Activated CD4-positive, alpha-beta T cell treated with anti-CD3 and anti-CD28 coated beads, Interleukin-2, amount 10 ng/mL, durations not matched to agents 7 days and 5 days (primary cell): ENCODE data around the gene CDK18. TPM values are rescaled to one million over a fixed set of nuclear protein-coding genes. Genes with fewer than 3 reads are reported as not detected.

ENCODE experiments used
- CTCF ChIA-PET: fragments of 350-600 bp; sonication (Branson Sonifier 250); formaldehyde crosslinking; loops from one replicate; lab custom pipeline; 2021; ENCODE audit warnings: antibody characterized with exemption; lab: Charles Lee
- POLR2A ChIA-PET: fragments of 350-600 bp; sonication (Branson Sonifier 250); formaldehyde crosslinking; loops from one replicate; lab custom pipeline; 2021; ENCODE audit warnings: antibody characterized with exemption; lab: Charles Lee
- DNase-seq: peaks from one replicate; pipeline ENCODE4 v3.0.0-alpha.2; 2020
- H3K27ac Mint-ChIP-seq: one replicate; pipeline ENCODE4 v1.8.0; 2021; ENCODE audit warnings: mild to moderate bottlenecking, moderate library complexity, mixed read lengths
- H3K27me3 Mint-ChIP-seq: one replicate; pipeline ENCODE4 v1.8.0; 2021; ENCODE audit warnings: mixed read lengths
- H3K36me3 Mint-ChIP-seq: one replicate; pipeline ENCODE4 v1.8.0; 2021; ENCODE audit warnings: low read depth, mixed read lengths
- H3K4me1 Mint-ChIP-seq: one replicate; pipeline ENCODE4 v1.8.0; 2021; ENCODE audit warnings: mixed read lengths
- H3K4me3 Mint-ChIP-seq: one replicate; pipeline ENCODE4 v1.8.0; 2021; ENCODE audit warnings: mild to moderate bottlenecking, moderate library complexity, mixed read lengths
- H3K9me3 Mint-ChIP-seq: one replicate; pipeline ENCODE4 v1.8.0; 2021; ENCODE audit warnings: mixed read lengths
- total RNA-seq, 2 experiments: library from RNA; stranded (reverse); gene quantifications; one replicate each; pipeline ENCODE4 v1.2.3, GENCODE V29; 2021

CDK18 gene
- total RNA-seq, 2 experiments from 2014 or later = 2.9 to 3.5 TPM

- ChIA-PET POLR2A (no interaction called here), CTCF (interaction anchor here (1.0 to 4.4 kb wide), 7 partner anchors 25 to 249 kb away, joined by 3 to 42 read pairs (median 13); no protein-coding TSS in a partner anchor)
- Mint-ChIP-seq H3K36me3 (no peaks in the 10 kb centered on the region), H3K4me1 (no peaks in the 10 kb centered on the region), H3K9me3 (no peaks in the 10 kb centered on the region), H3K27ac (no peak overlapping the region), H3K27me3 (no peaks in the 10 kb centered on the region), H3K4me3 (no peak overlapping the region)
- no peak for DNase-seq
Observed at GRCh38 chr1:205522692-205523091, 18.2 kb downstream of the CDK18 start.

GRCh38 chr1:205523261-205523890, 18.9 kb downstream of the CDK18 start:
- DNase-seq = no peak
- H3K4me3 Mint-ChIP-seq = no peak overlapping the region
- CTCF ChIA-PET = interaction anchor here (0.6 to 4.4 kb wide), 19 partner anchors 11 to 250 kb away, joined by 3 to 42 read pairs (median 8); partner anchors contain the start of gene ELK4
- H3K9me3 Mint-ChIP-seq = no peaks in the 10 kb centered on the region
- H3K27me3 Mint-ChIP-seq = no peaks in the 10 kb centered on the region
- no peaks in the 10 kb centered on the region for H3K36me3 Mint-ChIP-seq
- H3K27ac Mint-ChIP-seq = no peak overlapping the region
- POLR2A ChIA-PET = no interaction called here
- no peaks in the 10 kb centered on the region for H3K4me1 Mint-ChIP-seq

GRCh38 chr1:205523891-205524793, 19.7 kb downstream of the CDK18 start:
- no peaks in the 10 kb centered on the region for H3K36me3 Mint-ChIP-seq
- no peak overlapping the region for H3K27ac Mint-ChIP-seq
- H3K4me3 Mint-ChIP-seq = no peak overlapping the region
- peak; percentile 77 for DNase-seq
- no peaks in the 10 kb centered on the region for H3K27me3 Mint-ChIP-seq
- POLR2A ChIA-PET = no interaction called here
- CTCF ChIA-PET = interaction anchor here (0.5 to 4.4 kb wide), 36 partner anchors 9 to 974 kb away, joined by 3 to 42 read pairs (median 4); partner anchors contain the start of gene ELK4
- H3K9me3 Mint-ChIP-seq = no peaks in the 10 kb centered on the region
- no peaks in the 10 kb centered on the region for H3K4me1 Mint-ChIP-seq

DNA sequence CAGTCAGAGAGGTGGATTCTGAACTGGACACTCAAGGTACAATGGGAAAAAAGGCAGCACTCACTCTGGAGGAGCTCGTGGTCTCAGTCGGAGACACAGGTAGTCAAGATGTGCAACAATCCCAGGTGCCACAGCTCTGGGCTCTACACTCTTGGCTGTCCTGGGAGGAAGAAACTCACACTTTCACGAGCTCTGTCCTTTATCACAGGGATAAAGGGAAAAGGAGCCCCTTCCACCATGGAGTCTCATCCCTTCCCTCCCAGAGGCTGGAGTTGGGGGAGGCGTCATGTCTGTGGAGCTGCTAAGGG, 20.3 kb downstream of the CDK18 start:
- no peaks in the 10 kb centered on the region for H3K9me3 Mint-ChIP-seq
- ChIA-PET CTCF (interaction anchor here (0.6 to 4.4 kb wide), 32 partner anchors 9 to 453 kb away, joined by 3 to 42 read pairs (median 5); partner anchors contain the start of gene ELK4), POLR2A (no interaction called here)
- no peaks in the 10 kb centered on the region for H3K27me3 Mint-ChIP-seq
- no peak for DNase-seq
- H3K27ac Mint-ChIP-seq = no peak overlapping the region
- no peak overlapping the region for H3K4me3 Mint-ChIP-seq
- no peaks in the 10 kb centered on the region for H3K36me3 Mint-ChIP-seq
- H3K4me1 Mint-ChIP-seq = no peaks in the 10 kb centered on the region

DNA sequence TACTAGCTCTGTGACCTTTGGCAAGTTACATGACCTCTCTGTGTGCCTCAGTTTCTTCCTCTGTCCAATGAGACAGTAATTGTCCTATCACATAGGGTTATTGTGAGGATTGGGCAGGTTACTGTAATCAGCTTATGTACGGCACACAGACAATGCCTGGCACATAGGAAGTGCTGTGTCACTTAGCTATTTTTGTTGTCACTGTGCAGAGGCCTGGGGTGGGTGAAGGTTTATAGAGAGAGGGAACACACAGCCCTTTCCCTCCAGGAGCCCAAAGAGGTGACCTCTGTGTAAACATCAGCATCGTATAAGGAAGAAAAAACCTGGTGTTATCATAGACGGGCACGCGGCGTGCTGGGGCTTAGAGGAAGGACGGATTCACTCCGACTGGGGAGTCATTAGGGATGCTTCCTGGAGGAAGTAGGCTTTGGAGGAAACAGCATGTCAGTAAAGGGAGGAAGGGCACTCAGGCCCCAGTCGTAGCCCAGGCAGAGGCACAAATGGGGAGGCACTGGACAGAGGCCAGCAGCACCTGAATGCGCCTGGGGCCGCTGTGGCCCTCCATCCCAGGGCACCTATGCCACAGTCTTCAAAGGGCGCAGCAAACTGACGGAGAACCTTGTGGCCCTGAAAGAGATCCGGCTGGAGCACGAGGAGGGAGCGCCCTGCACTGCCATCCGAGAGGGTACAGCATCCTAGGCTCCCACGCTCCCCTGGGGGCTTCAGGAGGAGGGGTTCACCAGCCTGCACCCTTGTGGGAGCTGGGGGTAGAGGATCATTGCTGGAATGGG, 21.2 kb downstream of the CDK18 start:
- CTCF ChIA-PET = interaction anchor here (1.4 to 4.4 kb wide), 12 partner anchors 10 to 254 kb away, joined by 3 to 42 read pairs (median 10); no protein-coding TSS in a partner anchor
- no peaks in the 10 kb centered on the region for H3K36me3 Mint-ChIP-seq
- POLR2A ChIA-PET = no interaction called here
- H3K27me3 Mint-ChIP-seq = no peaks in the 10 kb centered on the region
- no peak overlapping the region for H3K4me3 Mint-ChIP-seq
- no peaks in the 10 kb centered on the region for H3K4me1 Mint-ChIP-seq
- DNase-seq = no peak
- no peaks in the 10 kb centered on the region for H3K9me3 Mint-ChIP-seq
- H3K27ac Mint-ChIP-seq = no peak overlapping the region

GRCh38 chr1:205526431-205526830, 22.0 kb downstream of the CDK18 start:
- no peaks in the 10 kb centered on the region for H3K9me3 Mint-ChIP-seq
- no peaks in the 10 kb centered on the region for H3K27me3 Mint-ChIP-seq
- H3K4me3 Mint-ChIP-seq = no peak overlapping the region
- no peaks in the 10 kb centered on the region for H3K4me1 Mint-ChIP-seq
- POLR2A ChIA-PET = no interaction called here
- CTCF ChIA-PET = interaction anchor here (0.8 kb wide), 1 partner anchor 172 kb away, joined by 4 read pairs; no protein-coding TSS in a partner anchor
- H3K36me3 Mint-ChIP-seq = no peaks in the 10 kb centered on the region
- DNase-seq = no peak
- H3K27ac Mint-ChIP-seq = no peak overlapping the region

GRCh38 chr1:205527931-205528330, 23.5 kb downstream of the CDK18 start:
- no peaks in the 10 kb centered on the region for H3K27me3 Mint-ChIP-seq
- DNase-seq = no peak
- no peaks in the 10 kb centered on the region for H3K9me3 Mint-ChIP-seq
- H3K4me1 Mint-ChIP-seq = no peaks in the 10 kb centered on the region
- ChIA-PET CTCF (interaction anchor here (1.2 to 3.9 kb wide), 2 partner anchors 40 to 131 kb away, joined by 3 to 26 read pairs; no protein-coding TSS in a partner anchor), POLR2A (no interaction called here)
- no peak overlapping the region for H3K4me3 Mint-ChIP-seq
- H3K36me3 Mint-ChIP-seq = no peaks in the 10 kb centered on the region
- H3K27ac Mint-ChIP-seq = no peak overlapping the region

GRCh38 chr1:205528446-205528886, 24.0 kb downstream of the CDK18 start:
- POLR2A ChIA-PET = no interaction called here
- no peak overlapping the region for H3K4me3 Mint-ChIP-seq
- H3K36me3 Mint-ChIP-seq = no peaks in the 10 kb centered on the region
- no peak for DNase-seq
- no peak overlapping the region for H3K27ac Mint-ChIP-seq
- H3K4me1 Mint-ChIP-seq = no peaks in the 10 kb centered on the region
- CTCF ChIA-PET = interaction anchor here (0.7 to 3.9 kb wide), 7 partner anchors 9 to 130 kb away, joined by 3 to 26 read pairs (median 4); no protein-coding TSS in a partner anchor
- H3K9me3 Mint-ChIP-seq = no peaks in the 10 kb centered on the region
- H3K27me3 Mint-ChIP-seq = no peaks in the 10 kb centered on the region

- Mint-ChIP-seq H3K9me3 (no peaks in the 10 kb centered on the region), H3K36me3 (no peaks in the 10 kb centered on the region), H3K27me3 (no peaks in the 10 kb centered on the region), H3K4me3 (no peak overlapping the region), H3K4me1 (no peaks in the 10 kb centered on the region), H3K27ac (no peak overlapping the region)
- ChIA-PET POLR2A (no interaction called here), CTCF (interaction anchor here (0.6 to 3.9 kb wide), 10 partner anchors 8 to 146 kb away, joined by 3 to 26 read pairs (median 4); no protein-coding TSS in a partner anchor)
- peak; percentile 82 for DNase-seq
Observed at GRCh38 chr1:205528887-205529825, 24.7 kb downstream of the CDK18 start.

- Mint-ChIP-seq H3K9me3 (no peaks in the 10 kb centered on the region), H3K27ac (no peak overlapping the region), H3K4me3 (no peak overlapping the region), H3K27me3 (no peaks in the 10 kb centered on the region), H3K36me3 (no peaks in the 10 kb centered on the region), H3K4me1 (no peaks in the 10 kb centered on the region)
- ChIA-PET POLR2A (no interaction called here), CTCF (interaction anchor here (0.7 to 3.9 kb wide), 6 partner anchors 23 to 176 kb away, joined by 3 to 26 read pairs (median 4); no protein-coding TSS in a partner anchor)
- no peak for DNase-seq
Observed at GRCh38 chr1:205530116-205530515, 25.6 kb downstream of the CDK18 start.

DNA sequence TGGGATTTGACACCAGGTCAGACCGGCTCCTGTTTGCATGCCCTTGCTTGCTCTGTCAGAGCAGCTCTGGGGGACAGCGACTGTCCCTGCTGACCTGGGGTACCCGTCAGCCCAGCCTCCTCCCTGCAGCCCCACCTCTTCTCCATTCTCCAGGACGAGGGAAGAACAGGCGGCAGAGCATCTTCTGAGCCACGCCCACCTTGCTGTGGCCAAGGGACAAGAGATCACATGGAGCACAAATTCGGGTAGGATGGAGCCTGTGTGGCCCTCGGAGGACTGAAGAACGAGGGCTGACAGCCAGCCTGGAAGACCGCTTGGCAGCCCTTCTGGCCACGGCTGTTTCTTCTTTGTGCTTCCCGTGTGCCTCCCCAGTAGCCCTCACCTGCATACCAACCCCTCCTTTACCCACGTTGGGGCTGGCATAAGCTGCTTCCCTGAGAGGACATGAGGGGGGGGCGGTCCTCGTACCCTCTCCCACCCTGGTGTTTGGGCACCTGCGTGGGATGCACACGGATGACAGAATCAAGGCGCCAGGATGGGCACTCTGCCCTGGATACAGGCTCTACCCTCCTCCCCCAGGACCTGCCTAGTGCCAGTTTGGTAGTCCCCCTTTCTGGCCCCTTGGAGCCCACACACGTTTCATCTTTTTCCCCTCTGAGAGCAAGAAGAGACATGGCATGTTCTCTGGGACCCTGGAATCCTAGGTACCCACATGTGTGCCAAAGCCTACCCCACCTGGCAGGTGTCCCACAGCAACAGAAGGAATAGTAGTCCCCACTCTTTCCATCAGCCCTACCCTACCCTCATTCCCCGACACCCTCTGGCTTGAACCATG, 26.9 kb downstream of the CDK18 start:
- POLR2A ChIA-PET = no interaction called here
- H3K27me3 Mint-ChIP-seq = no peaks in the 10 kb centered on the region
- no peak overlapping the region for H3K27ac Mint-ChIP-seq
- H3K9me3 Mint-ChIP-seq = no peaks in the 10 kb centered on the region
- H3K4me1 Mint-ChIP-seq = no peaks in the 10 kb centered on the region
- no peak overlapping the region for H3K4me3 Mint-ChIP-seq
- CTCF ChIA-PET = interaction anchor here (1.0 to 3.9 kb wide), 3 partner anchors 17 to 127 kb away, joined by 3 to 26 read pairs (median 8); no protein-coding TSS in a partner anchor
- DNase-seq = no peak
- H3K36me3 Mint-ChIP-seq = no peaks in the 10 kb centered on the region
